Measurements from ENCODE around the gene ZNF503.
A peak's percentile ranks its signal among the peaks of the same experiment; 100 is the strongest.

Gene ZNF503

GRCh38 chr10:75353183-75353582 is 48.4 kb downstream of the ZNF503 start:
- peak; percentile 54 for DNase-seq (ENCODE audit: low spot score)

- DNase-seq (ENCODE audit: low spot score), result no peak
Observed at GRCh38 chr10:75352650-75353049, 48.9 kb downstream of the ZNF503 start.

- DNase-seq (ENCODE audit: low spot score), result no peak
Observed at GRCh38 chr10:75351637-75352036, 49.9 kb downstream of the ZNF503 start.

GRCh38 chr10:75350791-75351190 is 50.8 kb downstream of the ZNF503 start:
- DNase-seq (ENCODE audit: low spot score), result no peak

All from ecto neural progenitor cell (in vitro differentiated cells).